GM23338 (cell line): ENCODE data around the gene SPCS2. TPM values are rescaled to one million over a fixed set of nuclear protein-coding genes. Genes with fewer than 3 reads are reported as not detected.
"Not testable (repeated sequence)": the region's sequence is repeated elsewhere in the genome, so short reads cannot be mapped to it uniquely, and the experiment has no call there.

Experiments
- ATAC-seq: fragments of 200-7000 bp; cut with Tn5 transposase; 3 replicates; pipeline ENCODE4 v1.9.1; 2020
- DNase-seq: peaks from one replicate; pipeline ENCODE4 v3.0.0-alpha.2; 2015; ENCODE audit warnings: low spot score
- H2AFZ ChIP-seq: fragments of 200-600 bp; sonication (generic); 2 replicates; pipeline ENCODE4 v1.8.0; 2016; ENCODE audit warnings: antibody characterized with exemption, mild to moderate bottlenecking, moderate library complexity
- H3F3A ChIP-seq: fragments of 200-600 bp; sonication (generic); replicated peaks from 2 replicates; pipeline ENCODE4 v1.8.0; 2017; ENCODE audit warnings: antibody characterized with exemption, mixed run types, low read depth
- H3K27ac ChIP-seq: fragments of 200-600 bp; sonication (generic); 2 replicates; pipeline ENCODE4 v1.6.1; 2016; ENCODE audit warnings: low read depth
- H3K27me3 ChIP-seq: fragments of 200-600 bp; sonication (generic); 2 replicates; pipeline ENCODE4 v1.8.0; 2016; ENCODE audit warnings: mild to moderate bottlenecking, mixed run types, moderate library complexity; ENCODE audit not compliant: insufficient read depth
- H3K36me3 ChIP-seq: fragments of 200-600 bp; sonication (generic); 2 replicates; pipeline ENCODE4 v1.8.0; 2016; ENCODE audit warnings: mild to moderate bottlenecking; ENCODE audit not compliant: insufficient read depth
- H3K4me1 ChIP-seq: fragments of 200-600 bp; sonication (generic); 2 replicates; pipeline ENCODE4 v1.8.0; 2016; ENCODE audit warnings: mild to moderate bottlenecking, moderate library complexity; ENCODE audit not compliant: insufficient read depth
- H3K4me2 ChIP-seq: fragments of 200-600 bp; sonication (generic); 2 replicates; pipeline ENCODE4 v1.7.1; 2017; ENCODE audit warnings: mixed run types
- H3K4me3 ChIP-seq: fragments of 200-600 bp; sonication (generic); 2 replicates; pipeline ENCODE4 v1.6.1; 2016; ENCODE audit warnings: mixed run types
- H3K79me2 ChIP-seq: fragments of 200-600 bp; sonication (generic); replicated peaks from 2 replicates; pipeline ENCODE4 v1.8.0; 2017; ENCODE audit warnings: mild to moderate bottlenecking; ENCODE audit not compliant: insufficient read depth
- H3K9me2 ChIP-seq: fragments of 200-600 bp; sonication (generic); 2 replicates; pipeline ENCODE4 v1.8.0; 2017; ENCODE audit not compliant: insufficient read depth
- H4K20me1 ChIP-seq: fragments of 200-600 bp; sonication (generic); replicated peaks from 2 replicates; pipeline ENCODE4 v1.8.0; 2017; ENCODE audit warnings: mild to moderate bottlenecking; ENCODE audit not compliant: insufficient read depth
- H3K27ac Mint-ChIP-seq: 2 replicates; pipeline ENCODE4 v1.8.0; 2020; ENCODE audit warnings: inconsistent platforms, mild to moderate bottlenecking, moderate library complexity, mixed read lengths
- H3K27me3 Mint-ChIP-seq: 3 replicates; pipeline ENCODE4 v1.8.0; 2022; ENCODE audit warnings: low read depth, mild to moderate bottlenecking, moderate library complexity, mixed read lengths, inconsistent platforms; ENCODE audit not compliant: insufficient read depth, poor library complexity
- H3K36me3 Mint-ChIP-seq: 3 replicates; pipeline ENCODE4 v1.8.0; 2021; ENCODE audit warnings: low read depth, mild to moderate bottlenecking, inconsistent platforms, moderate library complexity, mixed read lengths
- H3K4me1 Mint-ChIP-seq: 3 replicates; pipeline ENCODE4 v1.8.0; 2020; ENCODE audit warnings: mild to moderate bottlenecking, inconsistent platforms, mixed read lengths
- H3K4me3 Mint-ChIP-seq: 3 replicates; pipeline ENCODE4 v1.8.0; 2021; ENCODE audit warnings: moderate library complexity, mild to moderate bottlenecking, inconsistent platforms, mixed read lengths
- H3K9me3 Mint-ChIP-seq: 3 replicates; pipeline ENCODE4 v1.8.0; 2020; ENCODE audit warnings: moderate library complexity, mild to moderate bottlenecking, inconsistent platforms, mixed read lengths
- CREB1 ChIP-seq: fragments of 250-450 bp; sonication (Bioruptor Pico); IDR thresholded peaks from 2 replicates; pipeline ENCODE4 v1.5.0; 2020; ENCODE audit warnings: low read depth, mild to moderate bottlenecking, moderate library complexity
- EZH2 ChIP-seq: fragments of 200-600 bp; sonication (generic); IDR thresholded peaks from one replicate; pipeline ENCODE4 v1.8.0; 2017; ENCODE audit warnings: antibody characterized with exemption, mild to moderate bottlenecking, low read depth; ENCODE audit not compliant: unreplicated experiment
- JUNB ChIP-seq: IDR thresholded peaks from one replicate; pipeline ENCODE4 v1.6.1; 2016; ENCODE audit warnings: antibody characterized with exemption; ENCODE audit not compliant: unreplicated experiment
- POLR2AphosphoS5 ChIP-seq: IDR thresholded peaks from 2 replicates; pipeline ENCODE4 v1.6.1; 2016; ENCODE audit warnings: antibody characterized with exemption, low read depth
- STAT1 ChIP-seq: IDR thresholded peaks from one replicate; pipeline ENCODE4 v1.6.1; 2016; ENCODE audit warnings: antibody characterized with exemption; ENCODE audit not compliant: unreplicated experiment
- ZNF114 ChIP-seq: fragments of 250-450 bp; sonication (Bioruptor Pico); IDR thresholded peaks from 2 replicates; pipeline ENCODE4 v1.5.0; 2020; ENCODE audit warnings: mild to moderate bottlenecking, moderate library complexity
- polyA plus RNA-seq: library from polyadenylated mRNA; unstranded; fragments of >200 nt; fragmentation: Nextera tagmentation; extraction: Ambion mirVana; gene quantifications from 2 replicates; pipeline ENCODE4 v1.2.1, GENCODE V29; 2016
- total RNA-seq: library from RNA; depleted of rRNA; stranded (reverse); fragments of >200 nt; shearing (Covaris generic); gene quantifications from 2 replicates; pipeline ENCODE4 v1.2.3, GENCODE V29; 2014
- TF ChIP-seq, protein P1 (sequence below): IDR thresholded peaks from 2 replicates; pipeline ENCODE4 v1.6.1; 2016; ENCODE audit warnings: antibody characterized with exemption
- TF ChIP-seq, protein P2 (sequence below), 2 experiments: fragments of 200-600 bp in 1 of 2; sonication (generic) in 1 of 2; conservative IDR thresholded peaks; 2 replicates each; pipeline versions ENCODE4 v1.5.1 to v1.6.1; 2016 to 2017; ENCODE audit warnings: antibody characterized with exemption in 2 of 2, low read depth in 2 of 2, mild to moderate bottlenecking in 2 of 2, moderate library complexity in 1 of 2

The SPCS2 gene
- total and polyA plus RNA-seq, 2 experiments from 2014 or later, result 115 to 334 TPM

DNA sequence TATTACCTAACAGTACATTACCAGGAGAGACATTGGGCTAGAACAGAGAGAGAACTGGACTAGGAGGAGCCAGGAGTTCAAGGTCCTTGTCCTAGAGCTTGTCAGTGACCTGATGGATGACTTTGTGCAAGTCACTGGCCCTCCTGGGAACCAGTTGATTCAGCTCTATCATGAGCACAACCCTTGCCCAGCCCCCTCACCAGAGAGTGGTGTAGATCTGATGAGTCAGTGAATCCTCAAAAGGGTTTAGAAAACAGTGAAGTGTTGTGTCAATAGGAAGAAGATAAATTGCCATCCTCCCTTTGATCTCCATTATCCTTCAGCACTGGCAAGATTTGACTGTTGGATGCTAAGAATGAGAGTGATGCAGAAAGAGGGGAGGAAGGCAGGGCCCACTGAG lies 64.0 kb downstream of the SPCS2 start:
- DNase-seq (no peak), ATAC-seq (no peak)
- Histone ChIP-seq H3K36me3 (no peaks in the 10 kb centered on the region), H3K9me2 (peaks cover 5% of the 10 kb centered on the region; the same call in 1 of the 2 replicates), H3K4me3 (no peak overlapping the region), H3F3A (no peaks in the 10 kb centered on the region), H3K4me2 (no peak overlapping the region), H3K79me2 (no peaks in the 10 kb centered on the region), H3K27ac (no peak overlapping the region), H3K4me1 (no peaks in the 10 kb centered on the region), H2AFZ (no peak overlapping the region), H4K20me1 (no peaks in the 10 kb centered on the region), H3K27me3 (no peaks in the 10 kb centered on the region)
- peaks cover 10% of the 10 kb centered on the region for H3K9me3 Mint-ChIP-seq
- TF ChIP-seq ZNF114 (CRISPR knock-in tag) (no peak), STAT1 (no peak), CREB1 (CRISPR knock-in tag) (no peak), POLR2AphosphoS5 (no peak), EZH2 (no peak)
- TF ChIP-seq, protein P1, sequence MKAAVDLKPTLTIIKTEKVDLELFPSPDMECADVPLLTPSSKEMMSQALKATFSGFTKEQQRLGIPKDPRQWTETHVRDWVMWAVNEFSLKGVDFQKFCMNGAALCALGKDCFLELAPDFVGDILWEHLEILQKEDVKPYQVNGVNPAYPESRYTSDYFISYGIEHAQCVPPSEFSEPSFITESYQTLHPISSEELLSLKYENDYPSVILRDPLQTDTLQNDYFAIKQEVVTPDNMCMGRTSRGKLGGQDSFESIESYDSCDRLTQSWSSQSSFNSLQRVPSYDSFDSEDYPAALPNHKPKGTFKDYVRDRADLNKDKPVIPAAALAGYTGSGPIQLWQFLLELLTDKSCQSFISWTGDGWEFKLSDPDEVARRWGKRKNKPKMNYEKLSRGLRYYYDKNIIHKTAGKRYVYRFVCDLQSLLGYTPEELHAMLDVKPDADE, result no peak
- TF ChIP-seq, protein P2, sequence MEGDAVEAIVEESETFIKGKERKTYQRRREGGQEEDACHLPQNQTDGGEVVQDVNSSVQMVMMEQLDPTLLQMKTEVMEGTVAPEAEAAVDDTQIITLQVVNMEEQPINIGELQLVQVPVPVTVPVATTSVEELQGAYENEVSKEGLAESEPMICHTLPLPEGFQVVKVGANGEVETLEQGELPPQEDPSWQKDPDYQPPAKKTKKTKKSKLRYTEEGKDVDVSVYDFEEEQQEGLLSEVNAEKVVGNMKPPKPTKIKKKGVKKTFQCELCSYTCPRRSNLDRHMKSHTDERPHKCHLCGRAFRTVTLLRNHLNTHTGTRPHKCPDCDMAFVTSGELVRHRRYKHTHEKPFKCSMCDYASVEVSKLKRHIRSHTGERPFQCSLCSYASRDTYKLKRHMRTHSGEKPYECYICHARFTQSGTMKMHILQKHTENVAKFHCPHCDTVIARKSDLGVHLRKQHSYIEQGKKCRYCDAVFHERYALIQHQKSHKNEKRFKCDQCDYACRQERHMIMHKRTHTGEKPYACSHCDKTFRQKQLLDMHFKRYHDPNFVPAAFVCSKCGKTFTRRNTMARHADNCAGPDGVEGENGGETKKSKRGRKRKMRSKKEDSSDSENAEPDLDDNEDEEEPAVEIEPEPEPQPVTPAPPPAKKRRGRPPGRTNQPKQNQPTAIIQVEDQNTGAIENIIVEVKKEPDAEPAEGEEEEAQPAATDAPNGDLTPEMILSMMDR (conservative IDR thresholded peaks at IDR 0.05; ENCODE audit: low read depth in 2 of 2), result no peak
- peaks cover 16% of the 10 kb centered on the region for H3K36me3 Mint-ChIP-seq
- no peaks in the 10 kb centered on the region for H3K27me3 Mint-ChIP-seq
- H3K4me3 Mint-ChIP-seq, result no peak overlapping the region
- H3K4me1 Mint-ChIP-seq, result peaks cover 6% of the 10 kb centered on the region; the same call in 1 of the 3 replicates
- no peak overlapping the region; the same call in 1 of the 2 replicates for H3K27ac Mint-ChIP-seq

DNA sequence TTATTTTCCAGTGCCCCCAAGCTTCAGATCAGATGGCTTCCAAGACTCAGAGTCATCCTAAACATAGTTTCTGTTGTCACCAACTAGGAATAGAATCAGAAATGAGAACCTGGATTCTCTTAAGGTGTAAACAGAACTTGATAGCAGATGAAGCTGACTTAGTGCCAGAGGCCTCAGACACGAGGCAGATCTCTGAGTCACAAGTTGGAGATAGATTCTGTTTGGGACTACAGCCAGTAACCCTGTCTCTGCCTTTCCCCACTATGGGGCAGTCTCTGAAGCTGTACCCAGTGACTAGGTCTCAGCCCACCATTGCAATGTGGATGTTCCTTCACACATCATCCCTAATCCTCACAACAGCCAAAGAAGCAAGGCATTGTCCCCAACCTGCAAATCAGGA lies 65.1 kb downstream of the SPCS2 start:
- Histone ChIP-seq H3K9me2 (peaks cover 5% of the 10 kb centered on the region; the same call in 1 of the 2 replicates), H4K20me1 (no peaks in the 10 kb centered on the region), H3K36me3 (0 out of 2 replicates have a peak, but pooled peaks cover 4% of the 10 kb centered on the region), H2AFZ (no peak overlapping the region), H3K4me3 (no peak overlapping the region), H3K4me2 (no peak overlapping the region), H3F3A (no peaks in the 10 kb centered on the region), H3K27ac (no peak overlapping the region), H3K79me2 (no peaks in the 10 kb centered on the region), H3K27me3 (no peaks in the 10 kb centered on the region), H3K4me1 (no peaks in the 10 kb centered on the region)
- Mint-ChIP-seq H3K9me3 (peaks cover 21% of the 10 kb centered on the region), H3K4me1 (peaks cover 6% of the 10 kb centered on the region; the same call in 1 of the 3 replicates), H3K27ac (no peak overlapping the region), H3K36me3 (peaks cover 22% of the 10 kb centered on the region), H3K4me3 (no peak overlapping the region), H3K27me3 (no peaks in the 10 kb centered on the region)
- no peak for ATAC-seq
- TF ChIP-seq JUNB, result no peak
- no peak for TF ChIP-seq EZH2
- no peak for DNase-seq

DNA sequence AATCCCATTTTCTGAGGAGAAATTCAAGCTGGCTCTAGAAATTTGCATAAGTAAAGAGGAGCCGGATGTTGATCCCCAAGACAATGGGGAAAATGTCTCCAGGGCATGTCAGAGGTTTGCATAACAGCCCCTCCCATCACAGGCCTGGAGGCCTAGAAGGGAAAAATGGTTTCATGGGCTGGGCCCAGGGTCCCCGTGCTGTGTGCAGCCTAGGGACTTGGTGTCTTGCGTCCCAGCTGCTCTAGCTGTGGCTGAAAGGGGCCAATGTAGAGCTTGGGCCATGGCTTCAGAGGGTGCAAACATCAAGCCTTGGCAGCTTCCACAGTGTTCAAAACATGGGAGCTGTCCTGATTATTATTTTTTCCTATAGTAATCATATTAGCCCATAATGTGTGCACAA lies 70.1 kb downstream of the SPCS2 start:
- H3F3A ChIP-seq, H3K27me3 Mint-ChIP-seq, H3K4me2 ChIP-seq, H4K20me1 ChIP-seq, H3K9me2 ChIP-seq, H2AFZ ChIP-seq, H3K36me3 ChIP-seq, H3K27me3 ChIP-seq, H3K4me3 ChIP-seq, ATAC-seq, H3K27ac ChIP-seq, DNase-seq, H3K27ac Mint-ChIP-seq, H3K79me2 ChIP-seq, H3K4me1 ChIP-seq, H3K4me3 Mint-ChIP-seq, H3K4me1 Mint-ChIP-seq: not testable (repeated sequence)
- H3K36me3 Mint-ChIP-seq, result peaks cover 31% of the 10 kb centered on the region
- H3K9me3 Mint-ChIP-seq, result peaks cover 38% of the 10 kb centered on the region

DNA sequence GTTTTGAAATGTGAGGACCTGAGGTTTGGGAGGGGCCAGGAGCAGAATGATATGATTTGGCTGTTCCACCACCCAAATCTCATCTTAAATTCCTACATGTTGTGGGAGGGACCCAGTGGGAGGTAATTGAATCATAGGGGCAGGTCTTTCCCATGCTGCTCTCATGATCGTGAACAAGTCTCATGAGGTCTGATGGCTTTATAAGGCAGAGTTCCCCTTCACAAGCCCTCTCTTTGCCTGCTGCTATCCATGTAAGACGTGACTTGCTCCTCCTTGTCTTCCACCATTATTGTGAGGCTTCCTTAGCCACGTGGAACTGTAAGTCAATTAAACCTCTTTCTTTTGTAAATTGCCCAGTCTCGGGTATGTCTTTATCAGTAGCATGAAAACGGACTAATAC lies 71.3 kb downstream of the SPCS2 start:
- peaks cover 31% of the 10 kb centered on the region for H3K36me3 Mint-ChIP-seq
- not testable (repeated sequence) for H4K20me1 ChIP-seq, H2AFZ ChIP-seq, H3K27ac ChIP-seq, DNase-seq, H3K36me3 ChIP-seq, H3K4me3 Mint-ChIP-seq, H3K4me1 Mint-ChIP-seq, H3K4me3 ChIP-seq, H3K27ac Mint-ChIP-seq, H3K27me3 Mint-ChIP-seq, H3K79me2 ChIP-seq, H3K27me3 ChIP-seq, H3K4me1 ChIP-seq, ATAC-seq, H3K9me2 ChIP-seq, H3F3A ChIP-seq, H3K4me2 ChIP-seq
- H3K9me3 Mint-ChIP-seq, result peaks cover 38% of the 10 kb centered on the region
